GM23248 (cell line): ENCODE results near the gene PKNOX2. TPM values are rescaled to one million over a fixed set of nuclear protein-coding genes. Genes with fewer than 3 reads are reported as not detected.

Experiments used
- DNase-seq: peaks from one replicate; pipeline ENCODE4 v3.0.0-alpha.2; 2015
- H2AFZ ChIP-seq: fragments of 200-600 bp; sonication (generic); 2 replicates; pipeline ENCODE4 v1.6.1; 2016; ENCODE audit warnings: antibody characterized with exemption
- H3F3A ChIP-seq: fragments of 200-600 bp; sonication (generic); 2 replicates; pipeline ENCODE4 v1.6.1; 2016; ENCODE audit warnings: mild to moderate bottlenecking, antibody characterized with exemption, mixed run types; ENCODE audit not compliant: insufficient read depth
- H3K27ac ChIP-seq: fragments of 200-600 bp; sonication (generic); 2 replicates; pipeline ENCODE4 v1.5.1; 2016; ENCODE audit warnings: mild to moderate bottlenecking
- H3K27me3 ChIP-seq: fragments of 200-600 bp; sonication (generic); replicated peaks from 2 replicates; pipeline ENCODE4 v1.6.1; 2016; ENCODE audit warnings: mild to moderate bottlenecking; ENCODE audit not compliant: insufficient read depth
- H3K36me3 ChIP-seq: fragments of 200-600 bp; sonication (generic); 2 replicates; pipeline ENCODE4 v1.6.1; 2016; ENCODE audit warnings: low read depth, mild to moderate bottlenecking
- H3K4me1 ChIP-seq: fragments of 200-600 bp; sonication (generic); 2 replicates; pipeline ENCODE4 v1.6.1; 2016; ENCODE audit warnings: mild to moderate bottlenecking; ENCODE audit not compliant: insufficient read depth
- H3K4me2 ChIP-seq: fragments of 200-600 bp; sonication (generic); one replicate; pipeline ENCODE4 v1.6.1; 2016; ENCODE audit warnings: mild to moderate bottlenecking; ENCODE audit not compliant: unreplicated experiment
- H3K4me3 ChIP-seq: fragments of 200-600 bp; sonication (generic); 2 replicates; pipeline ENCODE4 v1.5.1; 2016; ENCODE audit warnings: mild to moderate bottlenecking
- H3K79me2 ChIP-seq: fragments of 200-600 bp; sonication (generic); 2 replicates; pipeline ENCODE4 v1.6.1; 2016; ENCODE audit warnings: mild to moderate bottlenecking; ENCODE audit not compliant: insufficient read depth
- H3K9ac ChIP-seq: fragments of 200-600 bp; sonication (generic); 2 replicates; pipeline ENCODE4 v1.6.1; 2016; ENCODE audit warnings: mild to moderate bottlenecking
- H3K9me2 ChIP-seq: fragments of 200-600 bp; sonication (generic); 2 replicates; pipeline ENCODE4 v1.6.1; 2016; ENCODE audit warnings: mixed run types, mild to moderate bottlenecking, moderate library complexity; ENCODE audit not compliant: insufficient read depth
- H3K9me3 ChIP-seq: fragments of 200-600 bp; sonication (generic); one replicate; pipeline ENCODE4 v1.6.1; 2017; ENCODE audit warnings: low read depth
- H4K20me1 ChIP-seq: fragments of 200-600 bp; sonication (generic); 2 replicates; pipeline ENCODE4 v1.6.0; 2016; ENCODE audit not compliant: insufficient read depth
- EZH2 ChIP-seq: fragments of 200-600 bp; sonication (generic); IDR thresholded peaks from 2 replicates; pipeline ENCODE4 v1.6.1; 2018; ENCODE audit warnings: antibody characterized with exemption, mild to moderate bottlenecking; ENCODE audit not compliant: insufficient read depth, poor library complexity, severe bottlenecking
- EZH2phosphoT487 ChIP-seq: fragments of 200-600 bp; sonication (generic); IDR thresholded peaks from 2 replicates; pipeline ENCODE4 v1.6.1; 2018; ENCODE audit warnings: antibody characterized with exemption, moderate library complexity, mild to moderate bottlenecking, low read depth; ENCODE audit not compliant: insufficient read depth
- WGBS, 2 experiments: methylation state at CpG; one replicate each; pipeline ENCODE4 v1.1.6; 2015 to 2017; ENCODE audit warnings: low lambda C conversion rate in 2 of 2, low coverage in 1 of 2; ENCODE audit errors: missing lambda C conversion rate in 2 of 2; 5-methylcytosine and 5-hydroxymethylcytosine counted together
- in situ Hi-C: fragments of 300-500 bp; cut with MboI; formaldehyde crosslinking; loops from 2 replicates; pipeline ENCODE4 v1.15.0; 2020
- polyA plus RNA-seq: library from polyadenylated mRNA; unstranded; fragments of >200 nt; fragmentation: Nextera tagmentation; extraction: Ambion mirVana; gene quantifications from 2 replicates; pipeline ENCODE4 v1.2.1, GENCODE V29; 2016
- total RNA-seq: library from RNA; depleted of rRNA; stranded (reverse); fragments of >200 nt; shearing (Covaris generic); gene quantifications from 2 replicates; pipeline ENCODE4 v1.2.3, GENCODE V29; 2014

Gene PKNOX2
- total and polyA plus RNA-seq, 2 experiments from 2014 or later, result 0.21 to 0.76 TPM

GRCh38 chr11:125464666-125465065 is 300.1 kb downstream of the PKNOX2 start:
- Histone ChIP-seq H2AFZ (no peak overlapping the region), H3K27ac (no peak overlapping the region), H3K36me3 (no peaks in the 10 kb centered on the region), H3F3A (no peaks in the 10 kb centered on the region), H3K4me3 (no peak overlapping the region), H3K4me2 (no peak overlapping the region), H3K9me3 (no peaks in the 10 kb centered on the region), H3K79me2 (no peaks in the 10 kb centered on the region), H4K20me1 (no peaks in the 10 kb centered on the region), H3K27me3 (no peaks in the 10 kb centered on the region), H3K4me1 (peaks cover 9% of the 10 kb centered on the region; the same call in 1 of the 2 replicates), H3K9me2 (no peaks in the 10 kb centered on the region), H3K9ac (no peak overlapping the region)
- WGBS, 2 experiments, result 94 to 95% methylated on average over 8 of the region's 8 CpGs
- in situ Hi-C loops, result no loop called here
- no peak for DNase-seq
- TF ChIP-seq EZH2phosphoT487 (no peak), EZH2 (no peak)

- DNase-seq, result no peak
- no peak overlapping the region for H3K4me3 ChIP-seq
- H3K9me3 ChIP-seq, result no peaks in the 10 kb centered on the region
- no peaks in the 10 kb centered on the region for H3K36me3 ChIP-seq
- H3K27me3 ChIP-seq, result no peaks in the 10 kb centered on the region
- H3K9ac ChIP-seq, result no peak overlapping the region
- no peak overlapping the region for H3K4me2 ChIP-seq
- TF ChIP-seq EZH2phosphoT487 (no peak), EZH2 (no peak)
- in situ Hi-C loops, result no loop called here
- no peak overlapping the region for H3K27ac ChIP-seq
- WGBS, 2 experiments, result 97 to 100% methylated on average over 2 of the region's 2 CpGs
- no peak overlapping the region for H2AFZ ChIP-seq
- H4K20me1 ChIP-seq, result no peaks in the 10 kb centered on the region
- no peaks in the 10 kb centered on the region for H3K9me2 ChIP-seq
- H3K4me1 ChIP-seq, result peaks cover 9% of the 10 kb centered on the region; the same call in 1 of the 2 replicates
- H3F3A ChIP-seq, result no peaks in the 10 kb centered on the region
- H3K79me2 ChIP-seq, result no peaks in the 10 kb centered on the region
Observed at GRCh38 chr11:125465255-125465654, 300.7 kb downstream of the PKNOX2 start.

GRCh38 chr11:125465701-125466100 is 301.1 kb downstream of the PKNOX2 start:
- Histone ChIP-seq H3K9me2 (no peaks in the 10 kb centered on the region), H3K4me3 (no peak overlapping the region), H3F3A (no peaks in the 10 kb centered on the region), H3K9ac (no peak overlapping the region), H3K27ac (no peak overlapping the region), H3K9me3 (no peaks in the 10 kb centered on the region), H3K79me2 (no peaks in the 10 kb centered on the region), H2AFZ (no peak overlapping the region), H3K36me3 (no peaks in the 10 kb centered on the region), H3K4me2 (no peak overlapping the region), H3K27me3 (no peaks in the 10 kb centered on the region), H3K4me1 (peaks cover 9% of the 10 kb centered on the region; the same call in 1 of the 2 replicates), H4K20me1 (no peaks in the 10 kb centered on the region)
- TF ChIP-seq EZH2 (no peak), EZH2phosphoT487 (no peak)
- 58 to 61% methylated on average over 5 of the region's 5 CpGs for whole genome bisulfite sequencing, 2 experiments
- in situ Hi-C loops, result no loop called here
- DNase-seq, result no peak

GRCh38 chr11:125468025-125468424 is 303.5 kb downstream of the PKNOX2 start:
- Histone ChIP-seq H3F3A (no peaks in the 10 kb centered on the region), H3K9me2 (no peaks in the 10 kb centered on the region), H3K9me3 (no peaks in the 10 kb centered on the region), H3K27ac (no peak overlapping the region), H3K79me2 (no peaks in the 10 kb centered on the region), H4K20me1 (no peaks in the 10 kb centered on the region), H3K9ac (no peak overlapping the region), H2AFZ (no peak overlapping the region), H3K4me1 (peaks cover 9% of the 10 kb centered on the region; the same call in 1 of the 2 replicates), H3K36me3 (no peaks in the 10 kb centered on the region), H3K4me2 (no peak overlapping the region), H3K27me3 (no peaks in the 10 kb centered on the region), H3K4me3 (no peak overlapping the region)
- in situ Hi-C loops, result no loop called here
- no peak for DNase-seq
- TF ChIP-seq EZH2phosphoT487, result no peak
- no peak for TF ChIP-seq EZH2

- no peaks in the 10 kb centered on the region for H3K79me2 ChIP-seq
- no peaks in the 10 kb centered on the region for H3F3A ChIP-seq
- no peak overlapping the region for H3K4me3 ChIP-seq
- H3K36me3 ChIP-seq, result no peaks in the 10 kb centered on the region
- no peak for DNase-seq
- H3K9me2 ChIP-seq, result no peaks in the 10 kb centered on the region
- in situ Hi-C loops, result no loop called here
- H3K9ac ChIP-seq, result no peak overlapping the region
- WGBS, 2 experiments, result 96 to 100% methylated on average over 2 of the region's 2 CpGs
- no peak overlapping the region for H3K4me2 ChIP-seq
- TF ChIP-seq EZH2 (no peak), EZH2phosphoT487 (no peak)
- no peak overlapping the region for H3K27ac ChIP-seq
- H3K4me1 ChIP-seq, result peaks cover 6% of the 10 kb centered on the region; the same call in 1 of the 2 replicates
- H4K20me1 ChIP-seq, result no peaks in the 10 kb centered on the region
- no peaks in the 10 kb centered on the region for H3K9me3 ChIP-seq
- H2AFZ ChIP-seq, result no peak overlapping the region
- H3K27me3 ChIP-seq, result no peaks in the 10 kb centered on the region
Observed at GRCh38 chr11:125468852-125469251, 304.3 kb downstream of the PKNOX2 start.
